ENCODE results near the gene EHD3.

EHD3 gene

DNA sequence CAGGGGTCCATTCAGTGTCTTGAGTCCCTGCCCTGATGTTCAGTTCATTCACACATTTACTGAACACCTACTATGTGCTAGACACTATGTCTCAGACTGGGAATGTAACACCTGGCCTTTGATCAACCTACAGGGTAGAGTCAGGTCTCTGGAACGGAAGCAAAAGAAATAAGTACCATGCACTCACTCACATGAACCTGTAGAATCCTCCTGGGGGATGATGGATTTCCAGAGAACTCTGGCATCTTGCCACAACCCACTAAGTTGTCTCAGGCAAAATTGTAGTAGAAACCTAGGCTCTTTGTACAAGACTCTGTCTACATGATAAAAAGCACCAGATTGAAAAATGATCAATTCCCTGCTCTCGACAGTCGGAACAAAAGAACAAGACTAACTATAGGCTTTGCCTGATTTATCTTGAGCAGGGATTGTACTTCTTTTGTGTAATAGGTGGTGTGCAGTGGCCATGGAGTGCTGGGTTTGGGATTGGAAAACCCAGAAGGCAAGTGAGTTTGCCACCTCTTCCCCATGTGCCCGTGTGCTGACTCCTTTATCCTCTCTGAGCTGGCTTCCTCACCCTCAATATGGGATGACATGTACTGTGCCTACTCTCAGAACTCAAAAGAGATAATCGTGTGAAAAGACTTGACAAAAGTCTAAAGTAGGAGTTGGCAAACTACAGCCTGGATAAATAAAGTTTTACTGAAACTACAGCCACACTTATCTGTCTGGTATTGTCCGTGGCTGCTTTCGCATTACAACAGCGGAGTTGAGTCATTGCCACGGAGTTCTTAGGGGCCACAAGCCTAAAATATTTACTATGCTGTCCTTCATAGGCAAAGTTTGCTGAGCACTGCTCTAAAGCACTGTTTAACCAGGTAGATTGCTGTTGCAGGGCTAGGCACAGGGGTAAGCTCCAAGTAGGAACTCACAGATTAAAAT lies 21.0 kb upstream of the EHD3 start:
- no peak for DNase-seq (ENCODE audit: low spot score)

- no peak for DNase-seq (ENCODE audit: low spot score)
These were observed 20.1 kb upstream of the EHD3 start for GRCh38 chr2:31213601-31214443.

- no peak for DNase-seq (ENCODE audit: low spot score)
These were observed 19.5 kb upstream of the EHD3 start for GRCh38 chr2:31214444-31214915.

DNA sequence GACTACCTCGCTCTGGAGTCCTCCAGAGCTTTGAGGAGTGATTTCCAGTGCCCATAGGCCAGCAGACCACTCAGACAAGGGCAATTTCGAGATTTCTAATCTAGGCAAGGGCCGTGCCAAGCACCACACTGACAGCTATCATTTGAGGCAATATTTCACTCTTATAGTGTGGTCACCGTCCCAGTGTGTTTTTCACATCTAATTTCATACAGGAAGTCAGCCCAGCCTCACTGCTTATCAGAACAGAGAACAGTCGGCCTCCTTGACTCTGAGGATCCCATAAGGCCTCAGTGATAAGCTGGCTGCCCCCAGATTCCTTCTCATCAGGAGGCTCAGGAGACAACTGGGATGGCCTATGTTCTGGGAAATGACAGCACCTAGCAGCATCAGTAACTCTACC lies 17.2 kb upstream of the EHD3 start:
- no peak for DNase-seq (ENCODE audit: low spot score)

GRCh38 chr2:31217465-31218200 lies 16.3 kb upstream of the EHD3 start, which contains the start of gene CAPN14:
CAPN14 (minus strand) TSS chr2:31217515; CDS start chr2:31205447, 12,068 bp downstream.
- no peak for DNase-seq (ENCODE audit: low spot score)

DNA sequence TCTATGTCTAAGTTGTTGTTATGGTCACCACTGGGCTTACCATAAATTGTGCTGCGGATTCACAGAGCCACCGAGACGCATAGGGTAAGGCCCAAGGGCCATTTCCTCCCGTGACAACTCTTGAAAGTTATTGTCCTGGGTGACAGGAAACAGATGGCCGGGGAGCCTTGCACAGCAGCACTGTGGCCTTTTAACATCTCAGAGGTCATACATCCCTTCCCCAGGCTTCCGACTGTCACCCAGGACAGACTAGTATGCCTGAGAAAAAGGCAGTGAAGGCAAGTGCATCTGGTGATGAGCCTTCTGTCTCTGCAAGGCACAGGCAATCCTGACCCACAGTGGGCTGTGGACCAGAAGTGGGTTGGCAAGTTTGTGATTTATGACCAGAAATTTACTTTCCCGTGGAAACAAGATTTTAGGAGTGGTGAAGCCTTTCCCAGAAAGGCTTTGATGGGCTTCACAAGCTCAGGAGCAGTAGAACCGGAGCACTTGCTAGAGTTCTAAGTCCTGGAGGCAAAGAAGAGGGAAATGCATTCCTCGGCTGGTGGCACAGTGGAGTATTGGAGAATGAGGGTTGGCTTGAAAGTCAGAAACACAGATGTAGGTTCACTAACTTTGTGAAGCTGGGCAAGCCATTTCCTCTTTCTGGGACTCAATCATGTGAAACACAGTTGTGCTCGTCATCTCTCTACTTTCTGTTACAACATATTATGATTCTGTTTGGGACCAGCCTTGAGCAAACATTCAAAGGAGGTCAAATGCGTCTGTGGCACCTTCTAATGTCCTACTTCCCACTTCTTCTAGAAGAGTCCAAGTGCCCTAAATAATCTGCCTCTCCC lies 14.6 kb upstream of the EHD3 start:
- DNase-seq (ENCODE audit: low spot score), result no peak

DNA sequence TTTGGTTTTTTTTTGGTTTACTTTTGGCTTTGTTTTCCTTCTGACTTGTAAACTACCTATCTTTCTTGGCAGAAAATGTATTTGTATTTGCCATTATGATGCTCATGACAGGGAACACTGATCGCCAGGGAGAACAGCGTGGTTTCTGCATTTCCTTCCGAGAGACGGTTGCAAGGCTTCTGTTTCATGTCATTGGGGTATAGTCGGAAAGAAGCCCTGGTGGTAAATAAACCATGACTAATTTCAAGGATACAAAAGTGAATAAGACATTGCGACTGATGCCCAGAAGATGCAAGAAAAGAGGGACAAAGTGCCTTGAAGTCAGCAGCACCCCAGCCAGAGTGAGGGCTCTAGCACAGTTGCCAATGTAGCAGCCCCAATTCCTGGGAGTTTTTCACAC lies 12.4 kb upstream of the EHD3 start:
- no peak for DNase-seq (ENCODE audit: low spot score)

DNA sequence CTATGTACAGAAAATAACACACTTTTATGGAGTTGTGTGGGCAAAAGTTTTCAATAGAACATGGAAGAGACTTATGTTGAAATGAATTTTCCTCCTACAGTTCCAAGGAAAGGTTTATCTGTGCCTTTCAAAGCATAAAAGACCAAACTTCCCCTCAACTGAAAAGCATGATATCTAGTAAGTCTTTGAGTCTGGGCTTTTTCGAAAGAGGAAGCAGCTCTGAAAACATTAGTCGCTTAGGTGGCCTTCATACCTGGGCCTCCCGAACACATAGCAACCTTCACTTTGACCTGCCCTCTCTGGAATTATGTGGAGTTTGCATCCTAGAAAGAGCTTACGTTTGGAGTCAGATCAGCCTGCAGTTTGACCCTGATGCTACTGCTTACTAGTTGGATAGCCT lies 11.9 kb upstream of the EHD3 start:
- no peak for DNase-seq (ENCODE audit: low spot score)

GRCh38 chr2:31223026-31223425 lies 10.9 kb upstream of the EHD3 start:
- DNase-seq (ENCODE audit: low spot score), result no peak

DNA sequence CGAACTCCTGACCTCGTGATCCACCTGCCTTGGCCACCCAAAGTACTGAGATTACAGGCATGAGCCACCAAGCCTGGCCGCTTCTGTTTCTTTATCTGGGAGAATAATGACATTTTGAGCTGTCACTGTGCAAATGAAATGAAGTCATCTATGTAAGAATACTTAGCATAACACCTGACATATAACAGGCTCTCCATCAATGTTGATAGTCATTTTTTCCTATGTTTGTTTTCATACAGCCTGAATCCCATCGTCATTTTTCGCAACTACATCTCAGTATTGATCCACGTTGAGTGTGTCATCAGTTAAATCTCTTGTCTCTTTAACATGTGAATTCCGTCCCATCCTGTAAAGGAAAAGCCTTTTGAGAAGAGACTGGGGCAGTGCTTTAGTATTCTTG lies 10.2 kb upstream of the EHD3 start:
- no peak for DNase-seq (ENCODE audit: low spot score)

GRCh38 chr2:31226266-31226665 lies 7.7 kb upstream of the EHD3 start:
- DNase-seq (ENCODE audit: low spot score), result no peak

DNA sequence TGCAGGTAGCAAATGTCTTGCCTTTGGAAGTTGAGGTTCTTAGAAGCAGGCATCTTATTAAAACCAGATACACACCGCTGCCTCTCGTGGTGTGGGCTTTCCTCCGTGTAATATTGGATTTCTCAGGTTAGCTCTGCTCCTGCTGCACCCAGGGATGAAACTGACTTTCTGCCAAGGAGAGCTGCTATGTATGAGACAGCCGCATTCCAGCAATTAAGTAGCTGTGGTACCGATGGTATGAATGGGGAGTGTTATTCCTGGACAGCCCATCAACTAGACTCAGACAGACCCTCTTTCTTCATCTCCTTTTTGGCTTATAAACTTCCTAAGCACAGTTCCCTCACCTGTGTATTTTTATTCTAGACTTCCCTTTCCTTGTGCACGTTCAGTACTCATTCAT lies 6.8 kb upstream of the EHD3 start:
- no peak for DNase-seq (ENCODE audit: low spot score)

GRCh38 chr2:31227711-31228125 lies 6.2 kb upstream of the EHD3 start:
- no peak for DNase-seq (ENCODE audit: low spot score)

- DNase-seq (ENCODE audit: low spot score), result no peak
These were observed 5.2 kb upstream of the EHD3 start for GRCh38 chr2:31228717-31229116.

- no peak for DNase-seq (ENCODE audit: low spot score)
These were observed 3.2 kb upstream of the EHD3 start for GRCh38 chr2:31230751-31231150.

DNA sequence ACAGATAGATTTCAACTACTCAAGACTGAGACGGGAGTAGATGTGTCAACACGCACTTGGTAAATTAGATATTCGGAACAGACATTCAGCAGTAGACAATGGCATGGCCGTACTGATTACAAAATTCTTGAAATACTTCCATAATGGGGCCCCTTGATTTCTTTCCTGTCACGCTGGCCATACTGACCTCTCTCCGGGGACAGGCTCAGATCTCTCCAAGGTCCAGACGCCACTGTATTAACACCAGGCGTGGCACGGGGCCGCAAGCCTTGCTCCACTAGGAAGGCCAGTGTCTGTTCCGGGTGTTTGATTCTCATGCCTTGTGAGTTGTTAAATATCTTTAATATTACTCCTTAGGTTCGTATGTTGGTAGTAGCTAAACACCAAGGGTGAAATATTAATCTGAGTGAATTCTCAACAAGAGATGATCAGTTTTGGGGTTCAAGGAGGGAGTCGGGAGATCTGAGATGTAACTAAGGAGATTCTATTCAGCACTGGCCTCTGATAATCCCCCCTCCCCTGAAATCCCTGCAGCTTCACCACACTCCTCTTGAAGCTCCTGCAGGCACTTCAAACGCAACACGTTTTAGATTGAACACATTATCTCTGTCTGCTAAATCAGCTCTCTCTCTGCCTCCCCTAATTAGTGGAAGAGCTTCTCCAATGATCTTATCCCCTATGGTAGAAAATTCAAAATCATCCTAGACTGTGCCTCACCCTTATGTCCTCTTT lies 2.2 kb upstream of the EHD3 start:
- no peak for DNase-seq (ENCODE audit: low spot score)

- no peak for DNase-seq (ENCODE audit: low spot score)
These were observed 1.4 kb upstream of the EHD3 start for GRCh38 chr2:31232586-31232985.

GRCh38 chr2:31233231-31233630 lies 721 bp upstream of the EHD3 start:
- DNase-seq (ENCODE audit: low spot score), result no peak

DNA sequence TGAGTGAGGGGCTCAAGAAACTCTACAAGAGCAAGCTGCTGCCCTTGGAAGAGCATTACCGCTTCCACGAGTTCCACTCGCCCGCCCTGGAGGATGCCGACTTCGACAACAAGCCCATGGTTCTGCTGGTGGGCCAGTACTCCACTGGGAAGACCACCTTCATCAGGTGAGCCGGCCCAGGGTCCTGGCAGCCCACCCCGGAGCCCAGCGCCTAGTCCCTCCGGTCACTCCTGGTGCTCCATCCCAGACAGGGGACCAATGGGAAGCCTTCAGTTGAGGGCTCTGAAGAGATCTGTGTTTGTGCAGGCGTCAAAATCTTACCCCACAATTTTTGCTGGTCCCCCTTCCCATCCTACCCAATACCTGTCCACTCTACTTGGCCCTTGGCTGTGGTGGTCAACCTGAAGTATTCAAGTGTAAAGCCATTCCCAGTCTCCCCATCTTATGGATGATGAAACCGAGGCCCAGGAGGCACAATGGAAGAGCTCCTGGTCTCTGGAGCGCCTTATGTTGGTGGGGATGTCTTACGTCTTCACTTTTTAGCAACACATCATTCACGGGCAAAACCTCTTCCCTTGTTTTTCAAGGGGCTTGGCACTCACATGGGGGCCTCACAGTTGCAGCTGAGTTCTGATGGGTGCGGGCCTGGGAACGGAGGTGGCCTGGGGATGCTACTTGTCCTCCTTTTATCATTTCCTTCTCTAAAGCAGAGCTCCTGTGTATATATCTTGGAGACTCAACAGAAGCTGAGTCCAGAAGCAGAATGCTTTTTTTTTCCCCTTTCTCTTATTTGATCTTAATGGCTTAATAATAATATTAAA lies 941 bp downstream of the EHD3 start:
- DNase-seq (ENCODE audit: low spot score), result no peak

GRCh38 chr2:31235504-31235902 lies 1.6 kb downstream of the EHD3 start:
- DNase-seq (ENCODE audit: low spot score), result peak; percentile 82
